T-helper 2 cell treated with Interferon-gamma antibody and Interleukin-4, amounts not matched to agents 100 ng/mL and 5 ng/mL, for 36 hours (primary cell): ENCODE results near the gene HRH2. TPM values are rescaled to one million over a fixed set of nuclear protein-coding genes. Genes with fewer than 3 reads are reported as not detected.

Source experiments
- intact Hi-C: fragments of 100-400 bp; cut with micrococcal nuclease; formaldehyde crosslinking; loops from one replicate; pipeline ENCODE4 v1.15.1; 2023
- total RNA-seq: library from RNA; stranded (reverse); gene quantifications from 2 replicates; pipeline ENCODE4 v1.2.3, GENCODE V29; 2022

The HRH2 gene
- total RNA-seq, 1 donor from 2014 or later = 16.4 TPM

DNA sequence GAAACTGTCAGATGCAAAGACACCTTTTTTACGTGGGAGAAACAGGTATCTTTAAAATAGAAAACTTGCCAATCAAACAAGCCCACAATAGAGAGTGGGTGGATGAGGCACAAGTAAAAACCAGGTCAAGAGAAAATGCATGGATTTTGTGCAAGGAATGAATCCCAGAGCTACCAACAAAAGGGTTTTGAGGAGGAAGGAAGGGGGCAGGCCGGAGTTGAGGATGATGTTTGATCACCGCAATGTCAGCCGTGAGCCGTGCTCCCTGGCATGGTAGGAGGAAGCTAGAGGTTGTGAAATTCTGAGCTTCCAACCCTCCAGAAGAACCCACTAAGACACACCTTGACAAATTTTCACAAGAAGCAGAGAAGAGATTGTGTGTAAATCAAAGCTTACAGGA is 53.2 kb downstream of the HRH2 start:
- intact Hi-C loops = no loop called here

DNA sequence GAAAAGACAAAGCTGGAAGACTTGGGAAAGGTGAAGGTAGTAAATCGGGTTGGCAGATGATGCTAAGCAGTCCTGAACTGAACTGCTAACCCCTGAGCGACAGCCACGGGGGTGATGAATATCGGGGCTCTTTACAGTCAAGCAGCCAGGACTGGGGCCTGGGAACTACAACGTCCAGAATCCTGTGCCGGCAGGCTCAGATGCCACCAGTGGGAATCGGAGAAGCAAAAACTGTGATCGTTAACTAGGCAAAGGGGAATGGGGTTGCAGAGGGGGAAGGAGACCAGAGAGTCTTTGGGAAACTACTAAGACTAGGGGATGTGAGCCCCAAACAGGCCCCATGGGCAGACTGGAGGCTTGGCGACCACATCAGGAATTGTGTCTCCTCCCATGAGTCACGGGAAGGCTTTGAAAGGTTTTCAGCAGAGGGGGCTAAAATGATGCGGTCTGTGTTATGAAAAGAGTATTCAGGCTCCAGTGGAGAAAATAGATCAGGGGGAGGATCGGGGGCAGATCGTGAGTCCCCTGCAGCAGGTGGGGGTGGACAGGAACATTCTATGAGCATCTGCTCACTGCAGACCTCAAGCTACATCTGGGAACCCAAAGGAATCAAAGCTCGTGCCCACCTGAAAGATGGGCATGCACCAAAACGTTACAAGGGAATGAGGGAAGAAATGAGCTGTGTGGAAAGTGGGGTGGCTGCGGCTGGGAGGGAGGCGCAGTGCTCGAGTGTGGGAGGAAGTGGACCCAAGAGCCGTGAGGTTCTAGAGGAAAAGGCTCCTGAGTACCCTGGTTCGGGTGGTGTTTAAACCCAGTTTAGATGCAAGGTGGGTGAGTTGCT is 53.8 kb downstream of the HRH2 start:
- intact Hi-C loops = no loop called here

DNA sequence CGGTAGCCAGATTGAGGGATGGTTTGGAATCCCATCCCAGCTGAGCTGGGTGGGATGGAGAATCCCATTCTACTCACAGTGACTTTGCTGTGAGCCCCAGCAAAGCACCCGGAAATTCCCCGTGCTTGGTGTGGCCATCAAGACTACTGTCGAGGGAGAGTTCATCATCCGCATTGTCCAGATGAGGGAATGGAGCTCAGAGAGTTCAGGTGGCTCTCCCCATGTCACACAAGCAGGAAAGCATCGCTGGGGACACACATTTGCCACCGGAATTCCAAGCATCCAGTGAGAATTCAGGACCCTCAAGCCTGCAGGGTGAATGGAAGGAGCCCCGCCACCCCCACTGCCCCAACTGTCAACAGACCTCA is 54.4 kb downstream of the HRH2 start:
- intact Hi-C loops = no loop called here

DNA sequence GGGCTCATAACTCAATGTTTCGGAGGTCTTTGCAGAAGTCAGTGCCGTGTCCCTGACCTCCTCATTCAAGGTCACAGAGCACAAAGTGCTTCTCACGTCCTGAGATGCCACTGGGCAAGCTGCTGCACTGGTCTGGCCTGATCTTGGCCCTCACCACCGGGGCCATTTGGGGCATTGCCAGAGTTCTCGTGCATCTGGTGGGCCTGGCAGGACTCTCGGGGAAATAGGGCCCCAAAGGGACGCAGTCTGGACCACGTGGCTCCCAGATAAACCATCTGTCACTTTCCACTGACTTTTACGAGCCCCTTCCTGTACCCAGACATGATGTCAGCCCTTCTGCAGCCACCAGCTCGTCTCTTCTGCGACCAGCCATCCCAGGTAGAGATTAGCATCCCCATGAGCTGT is 54.8 kb downstream of the HRH2 start:
- intact Hi-C loops = no loop called here

DNA sequence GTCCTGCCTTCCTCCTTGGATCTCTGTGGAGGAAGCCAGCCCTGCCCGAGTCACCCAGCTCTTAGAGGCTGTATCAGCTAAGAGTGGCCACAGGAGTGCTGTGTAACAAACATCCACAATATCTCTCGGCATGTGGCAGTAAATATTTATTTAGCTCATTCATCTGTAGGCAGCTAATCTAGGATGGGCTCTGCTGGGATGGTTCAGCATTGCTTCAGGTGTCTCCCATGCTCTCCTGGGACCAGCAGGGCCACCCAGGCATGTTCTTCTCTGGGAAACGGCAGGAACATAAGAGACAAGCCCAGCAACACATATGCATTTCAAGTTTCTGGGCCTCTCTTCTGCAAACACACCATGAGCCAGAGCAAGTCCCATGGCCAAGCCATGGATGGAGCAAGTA is 56.1 kb downstream of the HRH2 start:
- intact Hi-C loops = no loop called here

DNA sequence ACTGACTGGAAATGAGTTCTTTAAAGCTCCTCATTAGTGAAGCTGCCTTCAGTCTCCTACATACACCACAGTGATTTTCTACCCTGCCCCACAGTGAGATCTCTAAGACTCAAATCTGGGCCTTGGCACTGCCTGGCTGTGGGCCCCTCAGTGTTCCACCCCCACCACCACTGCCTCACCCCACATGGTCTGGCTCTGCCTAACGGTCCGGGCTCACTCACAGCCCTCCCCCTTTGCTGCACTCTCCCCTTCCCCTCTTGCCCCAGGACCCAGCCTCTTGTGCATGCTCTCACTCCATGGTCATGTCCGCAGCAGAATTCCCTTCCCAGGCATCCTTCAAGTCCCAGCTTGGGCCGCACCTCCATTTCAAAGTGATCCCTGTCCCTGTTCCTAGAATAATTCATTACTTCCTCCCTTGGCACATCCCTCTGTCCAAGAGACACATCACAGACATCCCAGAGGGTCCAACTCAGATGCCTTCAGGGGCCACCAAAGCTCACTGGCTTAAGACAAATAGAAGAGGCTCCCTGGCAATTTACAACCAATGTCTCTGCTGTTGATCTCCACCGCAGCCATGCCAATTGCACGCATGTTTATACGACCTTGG is 56.7 kb downstream of the HRH2 start:
- intact Hi-C loops = loop anchor here (5.0 kb wide), 1 partner anchor 762 kb away; no protein-coding TSS in a partner anchor

DNA sequence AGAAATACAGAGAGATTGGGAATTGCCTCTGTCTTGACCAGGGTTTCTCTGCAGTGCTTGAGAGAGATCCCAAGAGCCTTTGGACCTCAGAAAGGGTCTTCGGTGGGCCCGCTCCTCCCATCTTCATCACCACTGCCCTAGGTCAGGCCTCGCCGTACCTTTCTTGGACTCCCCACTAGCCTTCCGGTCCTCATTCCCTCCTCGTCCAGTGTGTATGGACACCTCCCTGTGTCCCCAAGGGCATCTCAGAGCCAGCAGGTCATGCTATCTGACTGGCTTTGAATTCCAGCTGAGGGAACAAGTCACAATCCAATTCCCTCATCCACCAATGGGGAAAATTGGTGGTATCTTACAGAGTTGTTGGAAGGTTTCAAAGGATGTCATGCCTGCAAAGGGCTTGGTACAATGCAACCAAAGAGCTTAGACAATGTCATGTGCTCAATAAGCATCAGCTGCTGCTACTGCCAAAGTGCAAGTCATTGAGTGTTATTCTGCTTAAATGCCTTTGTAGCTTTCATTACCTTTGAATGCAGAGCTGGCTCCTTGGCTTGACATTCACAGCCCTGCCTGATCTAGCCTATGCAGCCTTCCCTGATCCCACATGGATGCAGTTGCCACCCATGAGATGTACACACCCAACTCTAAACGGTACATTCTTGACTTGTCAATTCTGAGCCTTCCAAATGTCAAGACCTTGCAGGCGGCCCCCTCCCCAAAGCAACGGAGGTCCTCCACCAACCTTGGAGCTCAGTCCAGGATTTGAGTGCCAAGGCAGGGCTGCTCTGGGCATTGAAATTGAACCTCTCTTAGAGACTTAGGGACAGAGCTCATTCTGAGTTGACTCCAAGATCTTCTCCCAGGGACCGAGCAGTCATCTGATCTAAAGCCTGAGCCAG is 58.0 kb downstream of the HRH2 start:
- intact Hi-C loops = loop anchor here (5.0 kb wide), 1 partner anchor 764 kb away; no protein-coding TSS in a partner anchor

DNA sequence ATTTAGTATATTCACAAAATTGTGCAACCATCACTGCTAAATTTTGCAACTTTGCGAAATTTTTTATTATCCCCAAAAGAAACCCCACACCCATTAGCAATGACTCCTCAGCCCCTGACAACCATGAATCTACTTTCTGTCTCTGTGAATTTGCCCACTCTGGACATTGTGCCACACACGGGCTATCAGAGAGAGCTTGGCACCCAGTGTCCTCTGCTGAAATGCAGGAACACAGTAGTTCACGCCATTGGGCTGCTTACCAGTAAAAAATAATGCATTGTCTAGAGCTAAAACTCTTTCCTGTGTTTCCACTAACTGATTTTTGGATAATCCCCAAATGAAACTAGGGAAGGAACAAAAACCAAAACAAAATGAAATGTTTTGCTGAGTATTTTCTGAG is 60.0 kb downstream of the HRH2 start:
- intact Hi-C loops = loop anchor here (2.0 to 5.0 kb wide), 2 partner anchors 183 to 766 kb away; no protein-coding TSS in a partner anchor

DNA sequence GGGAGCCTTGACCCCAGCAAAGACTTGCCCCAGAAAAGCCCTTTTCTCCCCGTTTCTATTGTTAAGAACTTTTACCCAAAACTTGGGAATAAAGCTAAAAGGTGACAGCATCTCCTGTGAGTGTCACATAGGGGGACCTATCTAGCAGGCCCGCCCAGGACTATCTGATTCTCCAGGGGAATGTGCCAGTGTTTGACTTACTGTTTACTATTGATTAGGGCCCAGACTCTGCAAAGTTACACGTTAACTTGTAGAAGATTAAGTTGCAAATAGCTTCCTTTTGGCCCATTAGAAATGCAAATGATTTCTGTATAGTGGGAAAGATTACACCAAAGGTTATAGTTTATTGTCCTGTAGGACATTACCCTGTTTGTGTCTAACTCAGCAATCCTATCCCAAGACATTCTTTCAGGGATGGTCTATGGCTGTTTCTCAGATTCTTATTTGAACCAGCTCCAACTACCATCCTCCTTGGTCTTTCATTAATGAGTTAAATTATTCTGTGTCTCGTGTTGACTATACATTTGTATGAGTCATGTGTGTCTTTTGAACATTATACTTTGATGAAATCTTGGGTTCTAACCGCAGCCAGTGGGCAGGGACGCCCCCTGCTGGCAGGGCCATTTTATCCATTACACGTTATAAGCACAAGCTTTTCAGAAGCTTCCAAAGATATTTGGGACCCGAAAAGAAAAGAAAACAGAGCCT is 60.7 kb downstream of the HRH2 start:
- intact Hi-C loops = loop anchor here (2.0 to 5.0 kb wide), 2 partner anchors 184 to 766 kb away; no protein-coding TSS in a partner anchor

DNA sequence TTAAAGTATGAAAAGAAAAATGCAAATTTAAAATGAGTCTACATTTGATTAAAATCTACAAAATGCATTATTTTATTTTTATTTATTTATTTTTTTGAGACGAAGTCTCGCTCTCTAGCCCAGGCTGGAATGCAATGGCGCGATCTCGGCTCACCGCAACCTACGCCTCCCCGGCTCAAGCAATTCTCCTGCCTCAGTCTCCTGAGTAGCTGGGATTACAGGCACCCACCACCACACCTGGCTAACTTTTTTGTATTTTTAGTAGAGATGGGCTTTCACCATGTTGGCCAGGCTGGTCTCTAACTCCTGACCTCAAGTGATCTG is 61.2 kb downstream of the HRH2 start:
- intact Hi-C loops = loop anchor here (2.0 to 5.0 kb wide), 2 partner anchors 184 to 767 kb away; no protein-coding TSS in a partner anchor

DNA sequence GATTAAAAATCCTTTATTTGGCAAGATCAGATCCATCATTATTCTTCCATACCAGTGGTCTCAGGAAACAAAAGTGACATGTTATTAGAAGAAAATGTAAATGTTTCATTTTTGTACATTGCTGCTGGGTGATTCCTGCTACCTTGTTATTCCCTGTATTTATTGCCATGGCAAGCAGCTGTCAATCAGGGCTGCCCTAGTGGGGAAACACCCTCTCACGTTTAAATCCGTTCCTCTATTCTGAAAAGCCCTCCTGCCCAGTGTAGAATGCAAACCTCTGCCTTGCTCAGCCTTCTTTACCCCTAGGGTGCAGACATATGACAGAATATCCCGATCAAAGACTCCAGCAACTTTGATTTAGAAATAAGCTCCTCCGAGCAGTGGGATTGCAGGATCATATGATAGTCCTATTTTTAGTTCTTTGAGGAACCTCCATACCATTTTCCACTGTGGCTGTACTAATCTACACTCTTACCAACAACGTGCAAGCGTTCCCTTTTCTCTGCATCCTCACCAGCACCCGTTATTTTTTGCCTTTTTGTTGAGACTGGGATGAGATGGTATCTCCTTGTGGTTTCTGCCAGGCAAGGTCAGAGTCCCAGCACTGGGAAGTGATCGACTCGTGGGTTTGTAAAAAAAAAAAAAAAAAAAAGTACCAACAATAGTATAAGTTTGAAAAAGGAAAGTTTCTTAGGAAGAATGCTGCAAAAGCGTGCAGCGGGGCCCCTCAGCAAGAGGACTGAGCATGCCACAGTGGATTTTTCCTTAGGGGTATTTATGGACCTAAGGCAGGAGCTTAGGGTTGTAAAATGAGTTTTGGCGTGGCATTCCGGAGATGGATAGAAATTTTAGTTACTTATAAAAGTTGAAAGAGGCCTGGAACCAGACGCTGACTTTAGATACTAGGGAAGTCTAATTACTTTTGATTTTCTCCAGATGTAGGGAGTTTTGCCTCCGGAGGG is 66.7 kb downstream of the HRH2 start:
- intact Hi-C loops = no loop called here

DNA sequence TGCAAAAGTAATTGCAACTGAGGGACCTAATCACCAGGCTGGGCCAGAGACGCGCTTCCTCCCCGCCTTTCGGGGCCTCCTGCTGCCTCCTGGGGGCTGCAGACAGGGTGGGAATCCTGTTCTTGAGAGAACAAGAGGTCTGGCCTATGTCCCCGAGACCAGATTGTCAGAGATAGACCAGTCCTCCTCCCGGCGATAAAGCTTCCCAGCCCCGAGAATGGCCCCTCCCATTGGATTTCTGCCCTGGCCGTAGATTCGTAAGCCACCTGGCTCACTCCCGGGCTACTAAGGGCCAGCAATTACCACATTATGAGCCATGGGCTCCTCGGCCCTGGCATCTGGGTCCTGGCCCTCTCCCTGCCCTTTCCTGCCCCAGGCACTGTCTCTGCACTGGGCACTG is 70.4 kb downstream of the HRH2 start:
- intact Hi-C loops = no loop called here

DNA sequence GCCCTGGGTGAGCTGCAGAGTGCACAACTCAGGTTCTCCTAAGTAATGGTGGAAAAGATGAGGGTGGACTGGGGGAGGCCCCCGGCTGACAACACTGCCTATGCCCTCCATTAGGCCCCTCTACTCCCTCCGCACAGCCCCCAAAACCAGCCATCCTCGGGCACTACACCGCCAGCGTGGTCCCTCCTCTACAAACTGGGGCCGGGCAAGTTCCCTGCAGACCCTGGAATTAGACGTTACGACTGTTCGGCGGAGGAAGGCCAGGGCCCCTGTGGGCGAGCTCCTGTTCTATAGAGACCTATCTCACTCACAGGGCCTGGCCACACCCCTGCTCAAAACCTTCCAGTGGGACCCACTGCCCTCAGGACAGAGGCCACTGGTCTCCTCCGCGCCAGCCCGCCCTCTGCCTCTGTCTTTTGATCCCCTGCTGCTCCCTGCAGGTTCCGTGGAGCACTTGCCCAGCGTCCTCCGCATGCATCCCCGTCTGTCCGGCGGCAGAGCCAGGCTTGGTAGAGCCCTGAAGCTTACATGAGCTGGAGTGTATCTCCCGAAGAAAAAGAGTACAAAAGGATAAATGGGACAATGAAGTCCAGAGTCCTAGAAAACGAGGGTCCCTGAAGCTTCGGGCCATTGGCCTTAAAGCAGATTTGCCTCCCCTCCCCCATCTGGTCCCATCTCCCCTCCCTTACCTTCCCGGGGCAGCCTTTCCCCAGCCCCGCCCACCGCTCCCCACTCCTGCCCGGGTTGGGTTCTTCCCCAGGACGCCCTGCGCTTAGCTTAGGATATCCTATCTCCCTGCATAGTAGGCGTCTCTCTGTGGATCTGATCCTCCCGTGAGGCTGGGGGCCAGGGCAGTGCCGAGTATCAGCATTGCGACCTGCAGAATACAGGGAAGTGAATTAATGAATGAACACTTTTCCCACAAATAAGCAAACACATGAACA is 71.3 kb downstream of the HRH2 start:
- intact Hi-C loops = no loop called here

DNA sequence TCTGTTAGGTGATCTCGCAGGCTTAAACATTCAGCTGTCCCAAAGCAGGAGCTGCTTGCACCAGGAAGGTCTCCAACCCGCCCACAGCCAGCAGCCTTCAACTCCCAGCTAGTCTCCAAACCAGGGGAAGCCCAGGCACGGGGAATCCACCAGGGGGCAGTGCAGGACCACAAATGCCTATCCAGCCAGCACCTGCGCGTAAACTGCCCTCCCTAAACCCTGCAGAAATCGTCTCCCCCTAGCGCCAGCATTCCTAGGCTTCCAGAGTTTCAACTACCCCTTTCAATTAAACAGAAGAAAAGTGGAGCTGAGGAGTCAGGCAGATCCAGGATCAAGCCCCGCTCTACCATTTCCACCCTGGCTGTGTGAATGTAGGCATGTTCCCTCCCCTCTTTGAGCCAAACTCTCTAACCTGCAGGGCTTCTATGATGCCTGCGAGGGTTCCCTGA is 72.0 kb downstream of the HRH2 start:
- intact Hi-C loops = no loop called here

DNA sequence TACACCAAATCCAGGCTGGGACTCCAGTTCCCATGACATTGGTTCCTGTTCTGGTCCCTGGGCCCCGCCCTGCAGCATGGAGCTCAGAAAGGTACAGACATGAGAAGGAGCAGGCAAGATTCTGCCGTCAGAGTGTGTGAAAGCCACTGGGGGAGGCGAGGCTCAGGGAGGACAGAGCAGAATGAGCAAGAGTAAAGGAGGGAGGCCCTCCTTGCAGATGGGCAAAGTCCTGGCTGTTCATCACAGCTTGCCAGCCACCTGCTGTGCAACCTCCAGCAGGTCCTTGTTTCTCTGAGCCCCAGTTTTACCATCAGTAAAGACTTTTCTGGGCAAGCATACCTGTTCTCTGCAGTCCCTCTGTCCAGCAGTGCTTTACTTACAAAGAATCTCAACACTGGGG is 73.3 kb downstream of the HRH2 start:
- intact Hi-C loops = no loop called here

DNA sequence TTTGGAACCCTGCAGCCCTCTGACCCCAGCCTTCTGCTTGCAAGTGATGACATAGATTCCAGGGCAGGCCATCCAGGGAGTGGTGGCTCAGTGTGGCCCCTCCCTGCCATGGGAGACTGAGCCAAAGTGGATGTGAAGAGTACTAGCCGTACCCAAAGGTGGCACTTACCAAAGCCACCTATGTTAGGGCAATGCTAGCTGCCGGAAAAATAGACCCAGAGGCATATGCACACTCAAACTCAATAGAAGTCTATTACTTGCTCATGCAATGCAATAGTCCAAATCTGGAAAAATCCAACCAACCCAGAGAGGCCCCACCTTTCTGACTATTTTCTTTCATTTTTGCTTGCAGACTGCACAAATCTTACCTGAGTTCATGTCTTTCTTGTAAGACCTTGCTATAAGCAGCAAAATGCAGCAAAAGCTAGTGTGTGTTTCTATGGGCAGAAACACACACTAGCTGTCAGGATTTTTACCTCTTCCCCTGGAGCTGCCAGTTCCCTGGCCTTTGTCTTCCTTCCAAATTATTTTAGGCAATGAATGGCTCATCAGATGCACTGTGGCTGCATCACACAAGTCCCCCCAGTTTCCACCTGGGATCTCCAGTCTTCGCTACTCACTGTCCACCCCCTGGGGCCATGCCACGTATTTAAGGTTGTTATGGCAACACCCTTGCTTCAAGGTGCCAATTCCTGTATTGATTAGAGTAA is 74.0 kb downstream of the HRH2 start:
- intact Hi-C loops = no loop called here

DNA sequence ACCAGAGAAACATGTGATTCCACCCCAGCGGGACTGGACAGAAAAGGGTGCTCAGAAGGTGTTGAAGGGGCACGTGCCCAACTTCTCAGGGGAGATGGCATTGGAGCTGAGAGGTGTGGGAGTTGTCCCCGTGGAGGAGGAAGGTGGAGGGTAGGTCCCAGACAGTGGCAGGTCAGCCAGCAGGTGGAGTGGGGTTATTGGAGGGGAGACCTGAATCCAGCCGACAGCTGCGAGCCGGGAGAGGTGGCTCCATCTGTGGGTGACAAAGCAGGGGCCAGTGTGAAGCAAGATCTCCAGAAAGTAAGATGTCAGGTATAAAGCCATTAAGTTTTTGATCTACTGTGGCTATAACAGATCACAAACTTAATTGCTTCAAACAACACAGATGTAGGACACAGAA is 75.1 kb downstream of the HRH2 start:
- intact Hi-C loops = no loop called here

DNA sequence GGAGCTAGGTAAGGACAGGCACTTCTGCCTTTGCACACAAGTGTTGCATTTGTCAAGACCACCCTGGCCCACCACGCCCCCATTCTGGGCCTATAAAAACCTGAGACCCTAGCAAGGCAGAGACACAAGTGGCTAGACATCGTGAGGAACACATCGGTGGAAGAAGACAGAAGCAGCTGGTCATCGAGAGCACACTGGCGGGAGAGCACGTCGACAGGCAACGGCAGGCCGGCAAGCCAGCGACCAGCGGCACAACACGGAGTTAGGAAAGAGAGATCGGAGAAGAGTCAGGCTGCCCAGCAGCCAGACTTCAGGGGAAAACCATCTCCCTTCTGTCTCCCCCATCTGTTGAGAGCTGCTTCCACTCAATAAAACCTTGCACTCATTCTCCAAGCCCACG is 76.1 kb downstream of the HRH2 start:
- intact Hi-C loops = no loop called here
